Activated CD8-positive, alpha-beta T cell treated with anti-CD3 and anti-CD28 coated beads, Interleukin-2, amount 10 ng/mL, durations not matched to agents 7 days and 5 days (primary cell): Measurements from ENCODE around the gene OR4K15. TPM values are rescaled to one million over a fixed set of nuclear protein-coding genes. Genes with fewer than 3 reads are reported as not detected.
A peak's percentile ranks its signal among the peaks of the same experiment; 100 is the strongest.
"Not testable (repeated sequence)": the region's sequence is repeated elsewhere in the genome, so short reads cannot be mapped to it uniquely, and the experiment has no call there.

Experiments used
- ATAC-seq: fragments of 150-1000 bp; cut with Tn5 transposase; one replicate; pipeline ENCODE4 v1.10.0; 2021; ENCODE audit warnings: moderate library complexity
- CTCF ChIA-PET: fragments of 350-600 bp; sonication (Branson Sonifier 250); formaldehyde crosslinking; loops from one replicate; lab custom pipeline; 2021; ENCODE audit warnings: antibody characterized with exemption; lab: Charles Lee
- POLR2A ChIA-PET: fragments of 350-600 bp; sonication (Branson Sonifier 250); formaldehyde crosslinking; loops from one replicate; lab custom pipeline; 2021; ENCODE audit warnings: antibody characterized with exemption; lab: Charles Lee
- DNase-seq: peaks from one replicate; pipeline ENCODE4 v3.0.0-alpha.2; 2020
- H3K27ac Mint-ChIP-seq: one replicate; pipeline ENCODE4 v1.8.0; 2021; ENCODE audit warnings: mild to moderate bottlenecking, mixed read lengths
- H3K27me3 Mint-ChIP-seq: one replicate; pipeline ENCODE4 v1.8.0; 2021; ENCODE audit warnings: low read depth, mixed read lengths
- H3K36me3 Mint-ChIP-seq: one replicate; pipeline ENCODE4 v1.8.0; 2021; ENCODE audit warnings: low read depth, mixed read lengths
- H3K4me1 Mint-ChIP-seq: one replicate; pipeline ENCODE4 v1.8.0; 2021; ENCODE audit warnings: low read depth, mixed read lengths
- H3K4me3 Mint-ChIP-seq: one replicate; pipeline ENCODE4 v1.8.0; 2021; ENCODE audit warnings: mild to moderate bottlenecking, mixed read lengths
- H3K9me3 Mint-ChIP-seq: one replicate; pipeline ENCODE4 v1.8.0; 2022; ENCODE audit warnings: mixed read lengths; ENCODE audit not compliant: insufficient read depth
- total RNA-seq, 2 experiments: library from RNA; stranded (reverse); gene quantifications; one replicate each; pipeline ENCODE4 v1.2.3, GENCODE V29; 2021

The OR4K15 gene
- not detected for total RNA-seq

GRCh38 chr14:19975291-19975690 lies at the start of gene OR4K15:
Gene OR4K15 (plus strand): TSS chr14:19975591. CDS start chr14:19975591, 0 bp downstream.
- H3K9me3 Mint-ChIP-seq = peaks cover 8% of the 10 kb centered on the region

GRCh38 chr14:19930617-19931016 lies 44.8 kb upstream of the OR4K15 start, which contains the start of gene OR4K1:
Gene OR4K1 (plus strand): TSS chr14:19930917. CDS start chr14:19935667, 4,750 bp downstream.
- no peaks in the 10 kb centered on the region for H3K36me3 Mint-ChIP-seq
- no peak for DNase-seq
- no peak within 1 kb of the TSS for H3K27ac Mint-ChIP-seq
- no peak within 1 kb of the TSS for H3K4me3 Mint-ChIP-seq
- no peaks in the 10 kb centered on the region for H3K4me1 Mint-ChIP-seq
- no peaks in the 10 kb centered on the region for H3K27me3 Mint-ChIP-seq
- H3K9me3 Mint-ChIP-seq = no peaks in the 10 kb centered on the region
- ChIA-PET CTCF (no interaction called here), POLR2A (no interaction called here)
- ATAC-seq = no peak

More at GRCh38 chr14:19975291-19975690, at the start of gene OR4K15:
- H3K4me3 Mint-ChIP-seq = peak within 1 kb of the TSS; percentile 27
- DNase-seq (no peak), ATAC-seq (no peak)
- H3K27ac Mint-ChIP-seq = peak within 1 kb of the TSS; percentile 81
- CTCF ChIA-PET = no interaction called here
- POLR2A ChIA-PET = no interaction called here
- H3K4me1 Mint-ChIP-seq = peaks cover 20% of the 10 kb centered on the region
- H3K27me3 Mint-ChIP-seq = no peaks in the 10 kb centered on the region
- peaks cover 11% of the 10 kb centered on the region for H3K36me3 Mint-ChIP-seq

- DNase-seq = no peak
- no peaks in the 10 kb centered on the region for H3K27me3 Mint-ChIP-seq
- ChIA-PET CTCF (no interaction called here), POLR2A (no interaction called here)
- H3K4me1 Mint-ChIP-seq = no peaks in the 10 kb centered on the region
- H3K4me3 Mint-ChIP-seq = no peak overlapping the region
- ATAC-seq = no peak
- no peak overlapping the region for H3K27ac Mint-ChIP-seq
- no peaks in the 10 kb centered on the region for H3K9me3 Mint-ChIP-seq
- H3K36me3 Mint-ChIP-seq = no peaks in the 10 kb centered on the region
These were observed 33.7 kb upstream of the OR4K15 start for GRCh38 chr14:19941668-19942067.

- no peak overlapping the region for H3K4me3 Mint-ChIP-seq
- ChIA-PET CTCF (no interaction called here), POLR2A (no interaction called here)
- no peak overlapping the region for H3K27ac Mint-ChIP-seq
- no peaks in the 10 kb centered on the region for H3K36me3 Mint-ChIP-seq
- ATAC-seq (no peak), DNase-seq (no peak)
- H3K4me1 Mint-ChIP-seq = no peaks in the 10 kb centered on the region
- H3K9me3 Mint-ChIP-seq = peaks cover 6% of the 10 kb centered on the region
- no peaks in the 10 kb centered on the region for H3K27me3 Mint-ChIP-seq
These were observed 27.8 kb upstream of the OR4K15 start for GRCh38 chr14:19947413-19948090.

GRCh38 chr14:19949218-19949617 lies 26.2 kb upstream of the OR4K15 start:
- H3K4me3 Mint-ChIP-seq = no peak overlapping the region
- H3K27ac Mint-ChIP-seq = no peak overlapping the region
- DNase-seq = no peak
- H3K27me3 Mint-ChIP-seq = no peaks in the 10 kb centered on the region
- no peaks in the 10 kb centered on the region for H3K4me1 Mint-ChIP-seq
- no peaks in the 10 kb centered on the region for H3K36me3 Mint-ChIP-seq
- peaks cover 6% of the 10 kb centered on the region for H3K9me3 Mint-ChIP-seq
- ATAC-seq = no peak
- ChIA-PET POLR2A (no interaction called here), CTCF (no interaction called here)

GRCh38 chr14:19969735-19970134 lies 5.7 kb upstream of the OR4K15 start:
- H3K4me3 Mint-ChIP-seq, ATAC-seq, H3K36me3 Mint-ChIP-seq, CTCF ChIA-PET, H3K27me3 Mint-ChIP-seq, H3K27ac Mint-ChIP-seq, POLR2A ChIA-PET, DNase-seq, H3K9me3 Mint-ChIP-seq: not testable (repeated sequence)
- peaks cover 11% of the 10 kb centered on the region for H3K4me1 Mint-ChIP-seq

- peak overlapping the region; percentile 81 for H3K27ac Mint-ChIP-seq
- H3K9me3 Mint-ChIP-seq = peaks cover 8% of the 10 kb centered on the region
- H3K4me3 Mint-ChIP-seq = peak overlapping the region; percentile 27
- POLR2A ChIA-PET = no interaction called here
- H3K4me1 Mint-ChIP-seq = peaks cover 20% of the 10 kb centered on the region
- peaks cover 11% of the 10 kb centered on the region for H3K36me3 Mint-ChIP-seq
- DNase-seq (peak; percentile 64), ATAC-seq (peak; percentile 79)
- CTCF ChIA-PET = no interaction called here
- H3K27me3 Mint-ChIP-seq = no peaks in the 10 kb centered on the region
These were observed 547 bp upstream of the OR4K15 start for GRCh38 chr14:19974844-19975243.

- no peak overlapping the region for H3K4me3 Mint-ChIP-seq
- H3K4me1 Mint-ChIP-seq = no peaks in the 10 kb centered on the region
- ChIA-PET CTCF (no interaction called here), POLR2A (no interaction called here)
- ATAC-seq (no peak), DNase-seq (no peak)
- no peaks in the 10 kb centered on the region for H3K9me3 Mint-ChIP-seq
- no peaks in the 10 kb centered on the region for H3K36me3 Mint-ChIP-seq
- no peak overlapping the region for H3K27ac Mint-ChIP-seq
- peaks cover 2% of the 10 kb centered on the region for H3K27me3 Mint-ChIP-seq
These were observed 18.0 kb downstream of the OR4K15 start for GRCh38 chr14:19993438-19993837.

- Mint-ChIP-seq H3K4me3 (no peak within 1 kb of the TSS), H3K27me3 (no peaks in the 10 kb centered on the region), H3K36me3 (no peaks in the 10 kb centered on the region), H3K27ac (no peak within 1 kb of the TSS), H3K4me1 (no peaks in the 10 kb centered on the region), H3K9me3 (no peaks in the 10 kb centered on the region)
- ChIA-PET CTCF (no interaction called here), POLR2A (no interaction called here)
- ATAC-seq = no peak
- no peak for DNase-seq
These were observed 26.5 kb downstream of the OR4K15 start, which contains the start of gene OR4Q2 for GRCh38 chr14:20001863-20002262. Gene OR4Q2 (plus strand): TSS chr14:20002163.

- H3K4me1 Mint-ChIP-seq = no peaks in the 10 kb centered on the region
- no peak for DNase-seq
- H3K27me3 Mint-ChIP-seq = no peaks in the 10 kb centered on the region
- no peak for ATAC-seq
- ChIA-PET CTCF (no interaction called here), POLR2A (no interaction called here)
- no peak overlapping the region for H3K27ac Mint-ChIP-seq
- no peaks in the 10 kb centered on the region for H3K36me3 Mint-ChIP-seq
- no peak overlapping the region for H3K4me3 Mint-ChIP-seq
- H3K9me3 Mint-ChIP-seq = no peaks in the 10 kb centered on the region
These were observed 26.9 kb downstream of the OR4K15 start for GRCh38 chr14:20002319-20002718.

GRCh38 chr14:20008156-20008555 lies 32.8 kb downstream of the OR4K15 start:
- H3K36me3 Mint-ChIP-seq = no peaks in the 10 kb centered on the region
- no peaks in the 10 kb centered on the region for H3K4me1 Mint-ChIP-seq
- H3K9me3 Mint-ChIP-seq = no peaks in the 10 kb centered on the region
- no peak overlapping the region for H3K4me3 Mint-ChIP-seq
- DNase-seq (no peak), ATAC-seq (no peak)
- no peaks in the 10 kb centered on the region for H3K27me3 Mint-ChIP-seq
- ChIA-PET POLR2A (no interaction called here), CTCF (no interaction called here)
- H3K27ac Mint-ChIP-seq = no peak overlapping the region

- CTCF ChIA-PET = no interaction called here
- DNase-seq (no peak), ATAC-seq (no peak)
- POLR2A ChIA-PET = no interaction called here
- no peaks in the 10 kb centered on the region for H3K36me3 Mint-ChIP-seq
- no peak within 1 kb of the TSS for H3K27ac Mint-ChIP-seq
- no peaks in the 10 kb centered on the region for H3K27me3 Mint-ChIP-seq
- no peak within 1 kb of the TSS for H3K4me3 Mint-ChIP-seq
- no peaks in the 10 kb centered on the region for H3K4me1 Mint-ChIP-seq
- H3K9me3 Mint-ChIP-seq = no peaks in the 10 kb centered on the region
These were observed 44.0 kb downstream of the OR4K15 start, which contains the start of gene OR4K14 for GRCh38 chr14:20019257-20019865. Gene OR4K14 (minus strand): TSS chr14:20019307. CDS start chr14:20015193, 4,114 bp downstream.
